GM12878 (cell line): Measurements from ENCODE around the gene TTC23L. TPM values are rescaled to one million over a fixed set of nuclear protein-coding genes. Genes with fewer than 3 reads are reported as not detected.

ENCODE experiments used
- ATAC-seq: fragments of 200-7000 bp; cut with Tn5 transposase; 3 replicates; pipeline ENCODE4 v1.9.1; 2020; ENCODE audit warnings: mild to moderate bottlenecking, moderate library complexity
- BruUV-seq: library from RNA; stranded (reverse); fragments of 400-500 nt; replicated peaks from 2 replicates; lab custom pipeline; 2021; lab: Mats Ljungman, UMichigan
- CTCF ChIA-PET: fragments of 300-600 bp; sonication (Branson Sonifier 250); formaldehyde crosslinking; extraction: SDS; loops from one replicate; lab custom pipeline; 2021; ENCODE audit warnings: inconsistent platforms; lab: Yijun Ruan, JAX
- POLR2A ChIA-PET: fragments of 350-600 bp; formaldehyde crosslinking; extraction: SDS; loops from one replicate; lab custom pipeline; 2021; ENCODE audit warnings: inconsistent platforms; lab: Charles Lee
- RAD21 ChIA-PET: fragments of 300-600 bp; sonication (Branson Sonifier 250); formaldehyde crosslinking; loops from one replicate; lab custom pipeline; 2023; ENCODE audit warnings: antibody characterized with exemption; ENCODE audit not compliant: unreplicated experiment; lab: Charles Lee
- SMC1A ChIA-PET: fragments of 300-600 bp; sonication (Branson Sonifier 250); formaldehyde crosslinking; loops from one replicate; lab custom pipeline; 2023; ENCODE audit not compliant: unreplicated experiment, uncharacterized antibody; lab: Charles Lee
- DNase-seq: peaks from one replicate; pipeline ENCODE4 v3.0.0-alpha.2; 2011; ENCODE audit warnings: low read depth, low spot score
- FAIRE-seq: peaks from 3 replicates; lab custom pipeline; 2011; peaks lifted over from hg19 to GRCh38; lab: Jason Lieb, UNC
- H2AFZ ChIP-seq: 2 replicates; pipeline ENCODE4 v1.6.0; 2011; ENCODE audit warnings: low read depth, low read length, control low read depth; ENCODE audit not compliant: control insufficient read depth
- H3K27ac ChIP-seq: 2 replicates; pipeline ENCODE4 v1.5.1; 2011; ENCODE audit warnings: control low read depth; ENCODE audit not compliant: control insufficient read depth, insufficient read depth
- H3K27me3 ChIP-seq, 2 experiments: replicated peaks in 1 of 2; 2 replicates each; pipeline versions ENCODE4 v1.6.0 to v1.6.1; 2011; ENCODE audit warnings: low read length in 1 of 2; ENCODE audit not compliant: control insufficient read depth in 2 of 2, insufficient read depth in 2 of 2
- H3K36me3 ChIP-seq, 2 experiments: 2 replicates each; pipeline ENCODE4 v1.5.1; 2011; ENCODE audit warnings: low read length in 1 of 2; ENCODE audit not compliant: control insufficient read depth in 2 of 2, insufficient read depth in 2 of 2
- H3K4me1 ChIP-seq: 2 replicates; pipeline ENCODE4 v1.6.1; 2011; ENCODE audit warnings: mild to moderate bottlenecking, low read length, moderate library complexity, mixed read lengths; ENCODE audit not compliant: control insufficient read depth, insufficient read depth
- H3K4me2 ChIP-seq: 2 replicates; pipeline ENCODE4 v1.6.0; 2011; ENCODE audit warnings: control low read depth; ENCODE audit not compliant: control insufficient read depth, insufficient read depth
- H3K4me3 ChIP-seq: fragments of 200-600 bp; sonication (generic); 2 replicates; pipeline ENCODE4 v1.5.1; 2016
- H3K79me2 ChIP-seq: 2 replicates; pipeline ENCODE4 v1.6.0; 2011; ENCODE audit warnings: low read length; ENCODE audit not compliant: control insufficient read depth, insufficient read depth
- H3K9ac ChIP-seq: 2 replicates; pipeline ENCODE4 v1.8.0; 2011; ENCODE audit warnings: low read length, control low read depth, mixed read lengths; ENCODE audit not compliant: control insufficient read depth, insufficient read depth
- H3K9me3 ChIP-seq: replicated peaks from 3 replicates; pipeline ENCODE4 v1.5.1; 2011; ENCODE audit warnings: mild to moderate bottlenecking, low read length; ENCODE audit not compliant: control insufficient read depth, insufficient read depth
- H4K20me1 ChIP-seq: 2 replicates; pipeline ENCODE4 v1.6.0; 2011; ENCODE audit not compliant: control insufficient read depth, insufficient read depth
- SPI1 ChIP-seq: IDR thresholded peaks from 2 replicates; pipeline ENCODE4 v1.6.1; 2011; ENCODE audit warnings: low read depth, mild to moderate bottlenecking, low read length, moderate library complexity, borderline replicate concordance; ENCODE audit not compliant: insufficient read depth
- WRNIP1 ChIP-seq: IDR thresholded peaks from 2 replicates; pipeline ENCODE4 v1.6.1; 2011; ENCODE audit warnings: low read depth, low read length, improper control_type of control experiment, borderline replicate concordance
- WGBS: methylation state at CpG from one replicate; pipeline ENCODE4 v1.1.6; 2016; ENCODE audit warnings: low lambda C conversion rate; ENCODE audit not compliant: insufficient replicate concordance, insufficient coverage; ENCODE audit errors: missing lambda C conversion rate; 5-methylcytosine and 5-hydroxymethylcytosine counted together
- in situ Hi-C: fragments of 300-500 bp; cut with MboI; formaldehyde crosslinking; loops from 9 replicates; pipeline ENCODE4 v1.14.3; 2018; ENCODE audit warnings: mixed read lengths
- intact Hi-C: fragments of 100-400 bp; cut with micrococcal nuclease; formaldehyde crosslinking; loops from one replicate; pipeline ENCODE4 v1.14.2; 2022; ENCODE audit not compliant: unreplicated experiment
- polyA plus RNA-seq, 11 experiments: library from polyadenylated mRNA; depleted of rRNA in 4 of 11; unstranded in 6 of 11; stranded (reverse) in 5 of 11; fragments of >200 nt; fragmentation: Nextera tagmentation in 4 of 11; fragmentation: Illumina TruSeq in 1 of 11; extraction: Ambion mirVana in 4 of 11; extraction: Trizol in 1 of 11; gene quantifications; 1 replicate in 1 of 11; 2 replicates in 10 of 11; pipeline versions ENCODE4 v1.2.1 to v1.2.3, GENCODE V29; 2011 to 2016; ENCODE audit warnings: inconsistent platforms in 2 of 11, missing spikeins in 2 of 11, low read depth in 1 of 11
- total RNA-seq, 4 experiments: library from RNA; depleted of rRNA in 3 of 4; stranded (reverse); fragments of >200 nt in 3 of 4; fragmentation: Illumina TruSeq in 1 of 4; extraction: Trizol in 1 of 4; gene quantifications; 2 replicates each; pipeline versions ENCODE4 v1.2.1 to v1.2.3, GENCODE V29; 2013 to 2021
- TF ChIP-seq, protein P1 (sequence below): IDR thresholded peaks from 2 replicates; pipeline ENCODE4 v1.6.1; 2011; ENCODE audit warnings: borderline replicate concordance, low read depth, mild to moderate bottlenecking, moderate library complexity, low read length; ENCODE audit not compliant: insufficient read depth, poor library complexity, severe bottlenecking

The TTC23L gene
- total and polyA plus RNA-seq, 10 of the 15 experiments (the other 5 are each of a cell fraction or from before 2014, with no cell fraction given), result 0.09 to 0.34 TPM; not detected in 8

DNA sequence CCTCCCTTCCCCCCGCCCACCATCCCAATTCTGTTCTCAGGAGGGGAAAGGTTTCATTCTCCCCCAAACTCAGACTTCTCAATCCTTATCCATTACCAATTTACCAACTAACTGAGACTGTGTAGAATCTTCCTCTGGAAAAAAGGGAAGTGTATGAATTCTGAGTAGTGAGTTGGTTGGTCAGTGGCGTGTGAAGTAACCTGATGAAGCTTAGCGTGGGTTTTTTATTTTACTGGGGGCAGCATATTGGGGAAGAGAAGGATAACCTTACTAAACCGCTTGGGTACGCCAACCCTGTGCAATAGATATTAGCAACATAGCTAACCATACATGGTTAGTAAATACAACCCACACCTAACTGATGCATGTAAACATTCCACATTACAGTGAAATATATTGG, 89.3 kb downstream of the TTC23L start:
- Histone ChIP-seq H3K9me3 (no peaks in the 10 kb centered on the region), H3K36me3 (peaks cover 0 to 8% of the 10 kb centered on the region in 2 experiments; a peak in 3 of 4 replicates), H3K9ac (no peak overlapping the region), H3K79me2 (peaks cover 30% of the 10 kb centered on the region), H3K4me1 (no peaks in the 10 kb centered on the region; the same call in 1 of the 2 replicates), H3K27me3 (no peaks in the 10 kb centered on the region), H3K4me3 (no peak overlapping the region), H2AFZ (no peak overlapping the region), H3K27ac (no peak overlapping the region), H4K20me1 (no peaks in the 10 kb centered on the region), H3K4me2 (no peak overlapping the region; the same call in 1 of the 2 replicates)
- FAIRE-seq (no peak), DNase-seq (no peak), ATAC-seq (no peak)
- CTCF ChIA-PET, result interaction anchor here (1.2 to 2.0 kb wide), 3 partner anchors 11 to 75 kb away, joined by 3 to 11 read pairs (median 8); no protein-coding TSS in a partner anchor
- RAD21 ChIA-PET, result interaction anchor here (2.5 to 2.9 kb wide), 2 partner anchors 12 to 75 kb away, joined by 14 to 50 read pairs; partner anchors contain the start of genes BRIX1 and RAD1
- TF ChIP-seq SPI1 (peak; percentile 53; the same call in 1 of the 2 replicates), WRNIP1 (no peak)
- TF ChIP-seq, protein P1, sequence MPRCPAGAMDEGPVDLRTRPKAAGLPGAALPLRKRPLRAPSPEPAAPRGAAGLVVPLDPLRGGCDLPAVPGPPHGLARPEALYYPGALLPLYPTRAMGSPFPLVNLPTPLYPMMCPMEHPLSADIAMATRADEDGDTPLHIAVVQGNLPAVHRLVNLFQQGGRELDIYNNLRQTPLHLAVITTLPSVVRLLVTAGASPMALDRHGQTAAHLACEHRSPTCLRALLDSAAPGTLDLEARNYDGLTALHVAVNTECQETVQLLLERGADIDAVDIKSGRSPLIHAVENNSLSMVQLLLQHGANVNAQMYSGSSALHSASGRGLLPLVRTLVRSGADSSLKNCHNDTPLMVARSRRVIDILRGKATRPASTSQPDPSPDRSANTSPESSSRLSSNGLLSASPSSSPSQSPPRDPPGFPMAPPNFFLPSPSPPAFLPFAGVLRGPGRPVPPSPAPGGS, result peak; percentile 20
- SMC1A ChIA-PET, result interaction anchor here (1.0 to 2.4 kb wide), 2 partner anchors 11 to 13 kb away, joined by 4 to 14 read pairs; partner anchors contain the start of genes BRIX1 and RAD1
- BruUV-seq, result no TSS peak
- WGBS, result 50% methylated on average over 4 of the region's 5 CpGs
- POLR2A ChIA-PET, result interaction anchor here (3.3 kb wide), 1 partner anchor 12 kb away, joined by 79 read pairs; the partner anchor contains the start of genes BRIX1 and RAD1
- in situ Hi-C loops (no loop called here), intact Hi-C loops (loop anchor here (2.0 to 10.0 kb wide), 2 partner anchors 13 to 1227 kb away; partner anchors contain the start of genes BRIX1, LMBRD2, RAD1 and SKP2)
